Memory B cell (primary cell): Measurements from ENCODE around the gene TMEM163.

Experiments
- ATAC-seq: fragments of 150-1000 bp; cut with Tn5 transposase; 2 replicates; pipeline ENCODE4 v1.10.0; 2021; ENCODE audit warnings: low read depth, mild to moderate bottlenecking, moderate library complexity
- DNase-seq, 2 donors: peaks; one replicate each; pipeline ENCODE4 v3.0.0; 2022; ENCODE audit warnings: low spot score in 2 of 2
- H3K27ac Mint-ChIP-seq: one replicate; pipeline ENCODE4 v1.8.0; 2022; ENCODE audit warnings: mild to moderate bottlenecking, moderate library complexity, mixed read lengths
- H3K27me3 Mint-ChIP-seq: one replicate; pipeline ENCODE4 v1.8.0; 2022; ENCODE audit warnings: mixed read lengths
- H3K36me3 Mint-ChIP-seq: one replicate; pipeline ENCODE4 v1.8.0; 2022; ENCODE audit warnings: mild to moderate bottlenecking, mixed read lengths
- H3K4me1 Mint-ChIP-seq: one replicate; pipeline ENCODE4 v1.8.0; 2022; ENCODE audit warnings: mixed read lengths
- H3K4me3 Mint-ChIP-seq: one replicate; pipeline ENCODE4 v1.8.0; 2022; ENCODE audit warnings: mild to moderate bottlenecking, moderate library complexity, mixed read lengths
- H3K9me3 Mint-ChIP-seq: one replicate; pipeline ENCODE4 v1.8.0; 2022; ENCODE audit warnings: mixed read lengths

The TMEM163 gene

DNA sequence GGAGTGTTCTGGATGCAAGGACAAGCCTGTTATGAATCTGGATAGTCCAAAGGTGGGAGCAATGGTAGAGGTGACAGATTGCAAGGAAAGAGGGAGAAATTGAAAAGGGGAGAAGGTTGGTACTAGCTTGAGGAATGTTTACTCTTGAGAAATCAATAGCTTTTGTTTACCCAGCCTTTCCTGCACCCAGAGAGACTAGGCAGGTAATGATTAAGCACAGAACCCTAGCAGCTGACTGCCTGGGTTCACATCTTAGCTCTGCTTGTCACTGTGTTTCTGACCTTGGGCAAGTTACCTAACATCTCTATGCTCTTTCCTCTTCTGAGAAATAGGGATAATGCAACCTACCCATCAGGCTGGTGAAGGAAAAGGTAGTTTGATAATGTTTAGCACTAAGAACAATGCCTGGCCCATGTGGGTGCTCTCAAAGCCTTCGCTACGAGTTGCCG, 286.3 kb downstream of the TMEM163 start:
- DNase-seq (no peak), ATAC-seq (no peak)
- no peaks in the 10 kb centered on the region for H3K27me3 Mint-ChIP-seq
- H3K36me3 Mint-ChIP-seq = peaks cover 40% of the 10 kb centered on the region
- H3K27ac Mint-ChIP-seq = peak overlapping the region; percentile 45
- H3K4me3 Mint-ChIP-seq = no peak overlapping the region
- no peaks in the 10 kb centered on the region for H3K9me3 Mint-ChIP-seq
- no peaks in the 10 kb centered on the region for H3K4me1 Mint-ChIP-seq

DNA sequence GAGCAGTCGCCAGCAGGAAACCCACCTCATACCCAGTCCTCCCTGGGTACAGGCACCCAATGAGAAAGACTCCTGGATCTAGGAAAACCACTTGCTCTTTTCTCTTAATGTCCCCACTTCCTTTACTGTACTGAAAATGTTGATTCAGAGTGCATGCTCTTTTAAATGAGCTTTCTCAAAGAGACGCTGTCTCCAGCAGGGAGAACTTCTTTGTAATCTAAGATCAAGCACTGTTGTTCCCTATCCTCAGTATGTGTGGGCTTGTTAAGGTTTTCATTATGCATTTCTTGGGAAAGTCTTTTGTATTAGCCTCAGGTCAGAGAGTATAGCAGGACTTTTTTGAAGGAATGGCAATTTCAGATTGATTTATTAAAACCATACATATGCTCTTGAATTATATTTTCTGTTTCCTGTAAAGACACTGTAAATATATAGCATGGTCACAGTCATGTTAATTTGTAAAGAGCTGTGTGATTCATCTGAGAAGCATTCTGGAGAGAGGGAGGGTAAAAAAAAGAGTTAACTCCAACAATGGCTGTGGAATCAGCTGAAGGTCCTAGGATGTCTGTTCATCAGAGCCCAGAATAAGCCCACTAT, 286.9 kb downstream of the TMEM163 start:
- H3K27ac Mint-ChIP-seq = peak overlapping the region; percentile 45
- peaks cover 44% of the 10 kb centered on the region for H3K36me3 Mint-ChIP-seq
- DNase-seq (no peak), ATAC-seq (no peak)
- no peaks in the 10 kb centered on the region for H3K27me3 Mint-ChIP-seq
- no peaks in the 10 kb centered on the region for H3K4me1 Mint-ChIP-seq
- H3K9me3 Mint-ChIP-seq = no peaks in the 10 kb centered on the region
- H3K4me3 Mint-ChIP-seq = no peak overlapping the region

DNA sequence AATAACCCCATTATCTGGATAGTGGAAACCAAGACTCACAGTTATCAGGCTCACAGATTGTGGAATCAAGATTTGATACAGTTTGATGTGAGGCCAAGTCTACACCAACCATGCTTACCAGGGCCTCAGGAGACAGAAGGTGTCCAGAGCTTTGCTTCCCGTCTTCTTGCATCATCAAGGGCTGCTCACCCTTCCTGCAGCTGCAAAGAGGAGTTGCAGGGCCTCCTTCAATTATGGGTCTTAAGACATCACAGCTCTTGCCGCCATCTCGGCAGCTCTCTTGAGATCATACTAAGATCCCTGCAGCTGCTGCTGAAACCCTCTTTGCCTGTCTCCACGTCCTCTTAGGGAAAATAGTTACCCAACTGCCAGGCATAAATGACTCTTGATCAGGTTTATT, 288.9 kb downstream of the TMEM163 start:
- no peak for ATAC-seq
- Mint-ChIP-seq H3K9me3 (no peaks in the 10 kb centered on the region), H3K27me3 (no peaks in the 10 kb centered on the region), H3K4me3 (no peak overlapping the region), H3K36me3 (peaks cover 45% of the 10 kb centered on the region), H3K27ac (no peak overlapping the region), H3K4me1 (peaks cover 3% of the 10 kb centered on the region)
- no peak for DNase-seq

DNA sequence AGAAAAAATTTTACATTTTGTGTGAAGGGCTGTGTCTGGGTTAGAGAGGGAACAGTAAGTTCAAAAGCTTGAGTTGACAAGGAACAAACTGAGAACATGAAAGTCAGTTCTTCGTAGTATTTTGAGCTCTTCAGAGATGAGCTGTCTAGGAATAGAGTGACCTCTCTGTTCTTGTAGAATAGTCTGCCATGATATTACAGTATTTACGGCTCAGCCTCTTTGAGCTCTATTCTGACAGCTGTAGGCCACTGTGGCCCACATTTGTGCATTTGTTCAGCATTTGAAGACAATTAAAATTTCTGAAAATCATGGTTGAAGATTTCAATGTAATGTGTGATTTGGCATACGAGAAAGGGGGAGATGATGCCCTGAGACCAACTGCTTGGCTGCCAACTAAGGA, 292.1 kb downstream of the TMEM163 start:
- no peak for ATAC-seq
- Mint-ChIP-seq H3K27ac (peak overlapping the region; percentile 62), H3K27me3 (no peaks in the 10 kb centered on the region), H3K4me1 (peaks cover 3% of the 10 kb centered on the region), H3K9me3 (no peaks in the 10 kb centered on the region), H3K36me3 (peaks cover 35% of the 10 kb centered on the region), H3K4me3 (no peak overlapping the region)
- no peak for DNase-seq

DNA sequence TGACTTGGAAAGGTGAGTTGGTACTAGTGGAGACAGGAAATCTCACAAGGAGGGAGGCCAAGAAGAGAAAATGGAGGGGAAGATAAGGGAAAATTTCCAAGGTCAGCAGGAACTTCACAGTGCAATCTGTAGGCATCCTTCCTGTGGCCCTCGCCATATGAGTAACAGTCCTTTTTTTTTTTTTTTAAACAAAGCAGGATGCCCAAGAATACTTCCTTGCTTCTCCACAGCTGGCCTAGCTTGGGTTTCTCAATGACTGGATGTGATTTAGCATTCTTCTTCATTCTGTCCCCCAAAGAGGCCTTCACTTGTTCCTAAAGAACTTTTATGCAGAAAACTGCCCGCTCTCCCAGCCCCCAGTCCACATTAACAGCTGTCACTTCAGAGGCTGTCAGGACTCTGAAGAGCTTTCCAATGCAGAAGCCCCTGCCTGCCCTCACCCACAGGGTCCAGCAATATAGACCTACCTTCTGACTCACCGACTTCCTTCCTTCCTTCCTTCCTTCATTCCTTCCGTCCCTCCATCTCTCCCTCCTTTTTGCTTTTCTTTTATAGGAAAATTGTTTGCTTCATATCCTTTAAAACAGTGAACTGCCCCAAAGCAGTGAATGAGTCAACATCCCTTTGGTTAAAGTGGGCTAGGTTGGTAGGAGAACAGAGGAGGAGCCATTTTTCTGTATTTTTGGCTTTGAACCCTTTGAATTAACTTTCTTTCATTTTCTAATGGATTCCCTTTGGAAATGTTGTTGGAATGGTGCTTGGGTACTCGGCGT, 292.9 kb downstream of the TMEM163 start:
- ATAC-seq (no peak), DNase-seq (no peak)
- H3K4me1 Mint-ChIP-seq = peaks cover 3% of the 10 kb centered on the region
- H3K9me3 Mint-ChIP-seq = no peaks in the 10 kb centered on the region
- H3K27ac Mint-ChIP-seq = peak overlapping the region; percentile 62
- H3K4me3 Mint-ChIP-seq = no peak overlapping the region
- no peaks in the 10 kb centered on the region for H3K27me3 Mint-ChIP-seq
- peaks cover 34% of the 10 kb centered on the region for H3K36me3 Mint-ChIP-seq

DNA sequence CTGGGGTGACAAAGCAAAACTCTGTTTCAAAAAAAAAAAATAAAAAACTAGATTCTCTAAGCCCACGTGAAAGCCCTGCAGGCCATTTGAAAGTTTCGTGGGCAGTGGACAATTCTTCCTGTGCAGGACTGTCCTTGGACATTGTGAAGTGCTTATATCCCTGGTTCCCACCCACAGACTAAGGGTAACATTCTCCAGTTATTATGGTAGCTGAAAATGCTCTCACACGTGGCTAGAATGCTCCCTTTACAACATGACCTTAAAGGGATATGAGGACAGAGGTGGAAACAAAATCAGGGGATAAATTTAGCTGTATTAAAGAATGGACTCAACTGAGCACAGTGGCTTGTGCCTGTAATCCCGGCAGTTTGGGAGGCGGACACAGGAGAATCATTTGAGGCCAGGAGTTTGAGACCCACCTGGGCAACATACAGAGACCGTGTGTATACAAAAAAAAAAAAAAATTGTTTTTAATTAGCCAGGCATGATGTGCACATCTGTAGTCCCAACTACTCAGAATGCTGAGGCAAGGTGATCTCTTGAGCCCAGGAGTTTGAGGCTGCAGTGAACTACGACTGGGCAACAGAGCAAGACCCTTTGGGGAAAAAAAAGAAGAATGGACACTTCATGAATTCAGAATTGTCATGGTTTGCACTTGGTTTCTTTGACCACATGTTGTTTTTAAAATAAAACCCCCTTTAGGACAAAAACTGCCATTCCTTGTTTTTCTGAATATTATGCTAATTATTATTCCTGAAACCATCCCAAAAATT, 297.1 kb downstream of the TMEM163 start:
- Mint-ChIP-seq H3K27me3 (no peaks in the 10 kb centered on the region), H3K36me3 (peaks cover 23% of the 10 kb centered on the region), H3K4me1 (peaks cover 3% of the 10 kb centered on the region), H3K27ac (no peak overlapping the region), H3K4me3 (no peak overlapping the region), H3K9me3 (no peaks in the 10 kb centered on the region)
- ATAC-seq (no peak), DNase-seq (no peak)

DNA sequence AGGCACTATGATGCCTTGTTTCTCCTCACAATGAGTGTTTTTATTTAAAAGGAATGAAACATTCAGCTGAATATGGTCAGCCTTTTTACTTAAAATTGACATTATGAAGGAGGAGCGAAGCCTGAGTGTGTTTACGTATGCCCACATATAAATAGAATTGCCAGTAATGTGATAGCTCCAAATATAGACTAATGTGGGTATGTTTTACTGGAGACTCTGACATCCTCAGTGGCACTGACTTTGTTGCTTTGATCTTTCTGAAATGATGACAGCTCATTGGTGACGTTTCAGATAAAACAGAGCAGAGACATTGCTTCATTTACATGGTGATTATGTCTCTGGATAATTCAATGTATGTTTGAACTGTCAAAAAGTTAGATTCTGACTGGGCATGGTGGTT, 297.9 kb downstream of the TMEM163 start:
- ATAC-seq (no peak), DNase-seq (no peak)
- Mint-ChIP-seq H3K4me1 (peaks cover under 1% of the 10 kb centered on the region), H3K4me3 (no peak overlapping the region), H3K9me3 (no peaks in the 10 kb centered on the region), H3K27ac (no peak overlapping the region), H3K36me3 (peaks cover 22% of the 10 kb centered on the region), H3K27me3 (no peaks in the 10 kb centered on the region)

DNA sequence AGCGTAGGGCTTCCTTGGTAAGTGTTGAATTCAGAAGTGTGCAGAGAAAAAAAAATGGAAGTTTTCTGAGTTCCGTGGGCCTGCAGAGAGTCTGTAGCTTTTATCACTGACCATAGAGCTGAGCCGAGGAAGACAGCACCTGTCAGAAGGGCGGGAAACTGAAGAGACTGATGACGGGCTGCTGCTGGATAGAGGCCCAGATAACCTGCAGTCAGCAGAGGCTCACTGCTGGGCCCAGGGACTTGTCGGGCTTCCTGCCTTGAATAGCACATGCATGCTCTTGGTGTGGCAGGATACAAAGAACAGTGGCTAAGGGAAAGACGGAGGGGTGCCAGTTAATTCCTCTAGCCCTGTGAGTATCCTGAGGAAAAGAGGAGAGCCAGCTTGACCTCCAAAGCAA, 298.5 kb downstream of the TMEM163 start:
- ATAC-seq (no peak), DNase-seq (no peak)
- Mint-ChIP-seq H3K4me1 (no peaks in the 10 kb centered on the region), H3K27me3 (no peaks in the 10 kb centered on the region), H3K36me3 (peaks cover 24% of the 10 kb centered on the region), H3K4me3 (no peak overlapping the region), H3K9me3 (no peaks in the 10 kb centered on the region), H3K27ac (no peak overlapping the region)

DNA sequence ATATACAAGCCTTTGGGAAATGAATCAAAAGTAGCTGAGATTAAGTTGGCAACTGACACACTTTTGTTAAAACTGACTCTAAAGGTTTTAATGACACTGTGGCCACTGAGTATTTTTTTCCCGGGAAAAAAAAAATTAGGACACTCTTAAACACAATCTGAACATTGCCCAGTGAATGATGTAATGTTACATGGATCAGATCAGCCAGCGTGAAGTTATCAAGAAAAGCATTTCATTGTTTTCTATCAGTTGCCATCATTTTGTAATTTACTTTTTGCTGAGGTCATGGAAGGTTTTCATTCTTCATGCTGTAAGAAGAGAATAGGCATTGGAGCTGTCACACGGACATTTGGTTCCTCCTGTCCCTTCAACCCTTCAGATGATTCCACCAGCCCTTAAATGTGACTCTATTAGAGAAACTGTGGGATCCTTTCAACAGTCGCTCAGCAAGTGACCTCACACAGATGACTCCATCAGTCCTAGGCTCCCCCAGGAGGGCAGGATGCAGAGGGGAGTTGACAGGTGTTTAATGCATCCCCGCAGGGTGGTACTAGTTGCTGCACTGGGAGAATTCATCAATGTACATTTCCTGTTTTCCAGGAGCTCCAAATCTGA, 300.7 kb downstream of the TMEM163 start:
- Mint-ChIP-seq H3K4me3 (no peak overlapping the region), H3K27me3 (no peaks in the 10 kb centered on the region), H3K9me3 (no peaks in the 10 kb centered on the region), H3K27ac (peak overlapping the region; percentile 17), H3K4me1 (no peaks in the 10 kb centered on the region), H3K36me3 (peaks cover 19% of the 10 kb centered on the region)
- no peak for DNase-seq
- no peak for ATAC-seq

DNA sequence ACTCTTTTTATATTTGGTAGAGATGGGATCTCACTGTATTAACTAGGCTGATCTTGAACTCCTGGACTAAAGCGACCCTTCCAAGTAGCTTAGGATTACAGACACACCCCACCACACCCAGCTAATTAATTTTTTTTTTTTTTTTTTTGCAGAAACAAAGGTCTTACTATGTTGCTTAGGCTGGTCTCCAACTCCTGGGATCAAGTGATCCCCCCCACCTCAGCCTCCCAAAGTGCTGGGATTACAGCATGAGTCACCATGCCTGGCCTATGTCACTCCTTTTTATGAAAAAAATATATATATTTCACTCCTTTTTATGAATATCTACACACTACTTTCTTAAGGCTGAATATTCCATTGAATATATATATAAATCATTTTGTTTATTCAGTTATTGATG, 302.2 kb downstream of the TMEM163 start:
- no peaks in the 10 kb centered on the region for H3K9me3 Mint-ChIP-seq
- no peak for DNase-seq
- H3K4me1 Mint-ChIP-seq = peaks cover 7% of the 10 kb centered on the region
- no peaks in the 10 kb centered on the region for H3K27me3 Mint-ChIP-seq
- peaks cover 19% of the 10 kb centered on the region for H3K36me3 Mint-ChIP-seq
- no peak for ATAC-seq
- H3K4me3 Mint-ChIP-seq = no peak overlapping the region
- H3K27ac Mint-ChIP-seq = no peak overlapping the region

DNA sequence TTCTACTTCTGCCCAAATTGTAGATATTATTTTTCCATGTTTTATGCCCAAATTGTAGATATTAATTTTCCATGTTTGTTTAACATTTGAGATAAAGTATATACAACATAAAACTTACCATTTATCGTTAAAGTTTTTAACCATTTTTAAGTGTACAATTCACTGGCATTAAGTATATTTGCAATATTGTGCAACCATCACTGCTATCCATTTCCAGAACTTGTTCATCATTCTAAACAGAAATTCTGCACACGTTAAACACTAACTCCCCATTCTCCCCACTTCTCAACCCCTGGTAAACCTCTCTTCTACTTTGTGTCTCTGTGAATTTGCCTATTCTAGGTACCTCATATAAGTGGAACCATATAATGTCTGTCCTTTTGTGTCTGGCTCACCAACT, 302.8 kb downstream of the TMEM163 start:
- no peak for ATAC-seq
- H3K27me3 Mint-ChIP-seq = no peaks in the 10 kb centered on the region
- H3K4me1 Mint-ChIP-seq = peaks cover 13% of the 10 kb centered on the region
- no peak for DNase-seq
- H3K27ac Mint-ChIP-seq = no peak overlapping the region
- peaks cover 19% of the 10 kb centered on the region for H3K36me3 Mint-ChIP-seq
- H3K4me3 Mint-ChIP-seq = no peak overlapping the region
- no peaks in the 10 kb centered on the region for H3K9me3 Mint-ChIP-seq

DNA sequence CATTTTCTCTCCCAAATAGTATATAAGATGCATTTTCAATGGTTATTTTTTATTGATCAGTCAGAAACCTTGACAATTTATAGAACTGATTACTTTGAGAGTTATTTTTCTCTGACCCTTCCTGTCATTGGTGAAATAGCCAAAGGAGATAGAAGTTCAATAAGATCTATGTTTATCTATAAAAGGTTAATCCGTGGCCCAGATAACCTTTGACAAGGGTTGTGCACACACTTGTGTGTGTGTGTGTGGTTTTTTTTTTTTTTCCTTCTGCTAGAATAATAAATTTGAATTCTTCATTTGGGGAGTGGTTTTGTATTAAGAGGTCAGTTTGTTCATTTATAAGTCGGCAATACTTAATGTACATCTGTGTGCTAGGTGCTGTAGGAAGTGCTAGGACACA, 304.9 kb downstream of the TMEM163 start:
- Mint-ChIP-seq H3K36me3 (peaks cover 19% of the 10 kb centered on the region), H3K27ac (no peak overlapping the region)

DNA sequence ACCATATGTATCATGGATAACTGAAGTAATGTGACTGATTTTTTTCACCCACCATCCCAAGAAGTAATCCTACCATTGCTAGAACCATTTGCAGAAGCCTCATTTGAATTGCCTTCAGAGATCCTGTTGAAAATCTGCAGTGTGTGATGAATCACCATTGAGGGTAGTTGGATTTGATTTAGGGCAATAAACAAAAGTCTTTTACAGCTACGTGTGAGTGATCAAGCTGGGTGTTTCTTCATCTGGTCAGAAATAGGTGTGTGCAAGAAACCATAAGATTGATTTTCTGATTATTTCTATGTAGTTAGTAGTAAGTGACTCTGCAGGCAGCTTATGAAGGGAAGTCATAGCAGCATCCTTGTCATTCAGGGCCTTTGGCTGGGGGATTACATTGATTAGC, 305.4 kb downstream of the TMEM163 start:
- H3K36me3 Mint-ChIP-seq = peaks cover 18% of the 10 kb centered on the region
- no peaks in the 10 kb centered on the region for H3K27me3 Mint-ChIP-seq
- ATAC-seq (no peak), DNase-seq (no peak)
- H3K9me3 Mint-ChIP-seq = no peaks in the 10 kb centered on the region
- H3K4me1 Mint-ChIP-seq = peaks cover 26% of the 10 kb centered on the region
- H3K4me3 Mint-ChIP-seq = no peak overlapping the region
- H3K27ac Mint-ChIP-seq = no peak overlapping the region

More for the DNA sequence above, 304.9 kb downstream of the TMEM163 start:
- Mint-ChIP-seq H3K27me3 (no peaks in the 10 kb centered on the region), H3K4me1 (peaks cover 24% of the 10 kb centered on the region), H3K4me3 (no peak overlapping the region), H3K9me3 (no peaks in the 10 kb centered on the region)
- DNase-seq (no peak), ATAC-seq (no peak)

DNA sequence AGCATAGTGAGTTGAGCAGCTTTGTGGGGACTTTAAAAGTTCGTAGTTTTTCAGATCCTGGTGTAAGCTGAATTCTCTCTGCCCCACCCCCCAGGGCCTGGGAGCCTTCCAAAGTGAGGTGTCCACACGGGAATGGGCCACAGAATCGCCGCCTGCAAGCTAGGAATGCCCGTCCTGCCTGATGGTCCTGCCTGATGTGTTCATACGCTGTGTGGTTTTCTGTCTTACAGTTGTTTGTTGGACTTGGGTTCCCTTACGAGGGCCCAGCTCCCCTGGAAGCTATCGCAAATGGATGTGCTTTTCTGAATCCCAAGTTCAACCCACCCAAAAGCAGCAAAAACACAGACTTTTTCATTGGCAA, 306.2 kb downstream of the TMEM163 start:
- no peaks in the 10 kb centered on the region for H3K9me3 Mint-ChIP-seq
- H3K4me3 Mint-ChIP-seq = no peak overlapping the region
- H3K27me3 Mint-ChIP-seq = no peaks in the 10 kb centered on the region
- ATAC-seq (no peak), DNase-seq (no peak)
- peaks cover 12% of the 10 kb centered on the region for H3K36me3 Mint-ChIP-seq
- no peak overlapping the region for H3K27ac Mint-ChIP-seq
- peaks cover 34% of the 10 kb centered on the region for H3K4me1 Mint-ChIP-seq
